Glomerular endothelial cell (primary cell): ENCODE results near the gene SGK1. TPM values are rescaled to one million over a fixed set of nuclear protein-coding genes. Genes with fewer than 3 reads are reported as not detected.
"Not testable (repeated sequence)": the region's sequence is repeated elsewhere in the genome, so short reads cannot be mapped to it uniquely, and the experiment has no call there.

Source experiments
- DNase-seq: peaks from one replicate; pipeline ENCODE4 v3.0.0-alpha.2; 2011; ENCODE audit warnings: low read depth, low spot score; ENCODE audit errors: extremely low read depth
- total RNA-seq: library from RNA; depleted of rRNA; stranded (reverse); fragments of >200 nt; gene quantifications from 2 replicates; pipeline ENCODE4 v1.2.3, GENCODE V29; 2015

Gene SGK1
- total RNA-seq, 1 donor from 2014 or later = 90.3 TPM

DNA sequence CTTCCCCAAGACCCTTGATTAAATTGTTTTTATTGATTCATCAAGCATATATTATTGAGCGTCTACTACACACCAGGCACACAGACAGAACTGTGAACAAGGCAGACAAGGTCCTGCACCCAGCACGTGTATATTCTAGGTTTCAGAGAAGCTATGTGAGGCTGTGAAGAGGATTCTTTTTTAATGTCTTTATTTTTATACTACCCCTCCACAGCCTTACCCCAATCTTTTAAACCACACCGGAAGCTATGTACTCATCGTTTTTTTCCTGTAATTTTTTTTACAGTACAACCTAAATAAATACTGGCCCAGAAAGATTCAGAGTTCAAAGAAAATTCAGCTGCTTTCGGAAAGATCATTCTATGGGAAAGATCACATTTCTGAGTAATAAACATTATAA is 10.0 kb downstream of the SGK1 start:
- DNase-seq = no peak

DNA sequence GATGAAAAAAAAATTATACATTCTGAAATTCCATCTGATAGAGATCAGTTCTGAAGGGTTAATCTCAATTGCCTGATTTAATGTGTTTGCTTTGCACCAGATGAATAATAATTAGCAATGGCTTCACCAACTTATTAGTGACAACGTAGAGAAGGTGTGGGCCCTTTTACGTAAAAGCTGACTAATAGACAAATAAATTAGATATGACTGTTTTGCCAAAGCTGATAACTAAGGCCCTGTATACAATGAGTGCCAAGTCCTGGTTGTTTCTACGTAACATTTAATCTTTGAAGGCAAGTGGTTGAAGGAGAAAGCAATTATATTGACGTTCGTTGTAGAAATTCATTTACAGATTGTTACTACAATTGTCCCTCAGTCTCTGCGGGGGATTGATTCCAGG is 10.8 kb downstream of the SGK1 start:
- no peak for DNase-seq

DNA sequence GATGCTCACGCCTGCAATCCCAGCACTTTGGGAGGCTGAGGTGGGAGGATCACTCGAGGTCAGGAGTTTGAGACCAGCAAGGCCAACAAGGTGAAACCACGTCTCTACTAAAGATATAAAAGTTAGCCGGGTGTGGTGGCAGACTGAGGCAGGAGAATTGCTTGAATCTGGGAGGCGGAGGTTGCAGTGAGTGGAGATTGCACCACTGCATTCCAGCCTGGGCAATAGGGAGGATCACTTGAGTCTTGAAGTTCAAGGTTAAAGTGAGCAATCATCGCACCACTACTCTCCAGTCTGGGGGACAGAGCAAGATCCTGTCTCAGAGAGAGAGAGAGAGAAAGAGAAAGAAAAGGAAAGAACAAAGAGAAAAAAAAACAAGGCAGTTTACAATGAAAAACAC is 13.5 kb downstream of the SGK1 start:
- not testable (repeated sequence) for DNase-seq

DNA sequence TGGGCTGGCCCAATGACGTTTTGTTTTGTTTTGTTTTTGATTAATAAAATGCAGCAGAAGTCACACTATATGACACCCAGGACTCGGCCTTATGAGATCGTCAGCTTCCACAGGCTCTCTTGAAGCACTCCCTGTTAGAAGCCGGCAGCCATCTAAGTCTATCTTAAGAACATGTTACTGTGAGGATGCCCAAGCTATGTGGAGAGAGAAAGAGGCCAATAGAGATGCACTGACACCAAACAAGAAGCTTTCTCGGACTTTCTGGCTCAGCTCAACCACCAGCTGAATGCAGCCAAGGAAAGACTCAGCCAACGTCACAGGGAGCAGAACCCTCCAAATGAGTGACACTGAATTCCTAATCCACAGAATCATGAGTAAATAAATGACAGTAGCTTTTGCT is 14.0 kb downstream of the SGK1 start:
- DNase-seq = no peak

DNA sequence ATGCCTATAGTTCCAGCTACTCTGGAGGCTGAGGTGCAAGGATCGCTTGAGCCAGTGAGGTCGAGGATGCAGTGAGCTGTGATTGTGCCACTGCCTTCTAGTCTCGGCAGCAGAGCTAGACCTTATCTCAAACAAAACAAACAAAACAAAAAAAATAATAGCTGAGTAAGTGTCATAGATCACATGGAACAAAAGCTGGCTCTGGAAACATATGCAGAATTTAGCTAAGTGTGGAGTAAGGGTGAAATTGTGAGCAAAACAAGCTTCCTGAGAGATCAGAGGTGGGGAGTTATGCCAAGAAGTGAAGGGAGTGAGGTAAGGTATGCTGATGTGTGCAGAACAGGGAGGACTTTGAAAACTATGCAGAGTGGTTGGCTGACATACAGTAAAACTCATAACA is 18.7 kb downstream of the SGK1 start:
- peak; percentile 48 for DNase-seq

DNA sequence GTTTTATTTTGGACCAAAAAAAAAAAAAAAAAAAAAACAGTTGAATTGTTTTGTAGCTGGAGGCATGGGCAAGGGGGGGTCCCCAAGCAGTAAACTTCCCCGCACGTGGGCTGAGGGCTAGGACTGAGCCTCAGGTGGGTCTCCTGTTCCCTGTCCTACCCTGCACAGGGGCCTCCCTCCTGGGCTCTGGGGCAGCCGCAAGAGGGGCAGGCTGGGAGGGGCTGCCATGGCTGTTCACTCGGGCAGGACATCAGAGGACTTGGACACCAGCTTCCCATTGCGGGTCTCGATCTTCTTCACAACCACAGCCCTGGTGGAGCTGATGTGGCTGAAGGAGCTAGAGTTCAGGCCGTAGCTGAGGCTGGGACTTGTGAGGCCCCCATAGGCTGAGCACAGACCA is 21.1 kb downstream of the SGK1 start:
- DNase-seq = no peak

DNA sequence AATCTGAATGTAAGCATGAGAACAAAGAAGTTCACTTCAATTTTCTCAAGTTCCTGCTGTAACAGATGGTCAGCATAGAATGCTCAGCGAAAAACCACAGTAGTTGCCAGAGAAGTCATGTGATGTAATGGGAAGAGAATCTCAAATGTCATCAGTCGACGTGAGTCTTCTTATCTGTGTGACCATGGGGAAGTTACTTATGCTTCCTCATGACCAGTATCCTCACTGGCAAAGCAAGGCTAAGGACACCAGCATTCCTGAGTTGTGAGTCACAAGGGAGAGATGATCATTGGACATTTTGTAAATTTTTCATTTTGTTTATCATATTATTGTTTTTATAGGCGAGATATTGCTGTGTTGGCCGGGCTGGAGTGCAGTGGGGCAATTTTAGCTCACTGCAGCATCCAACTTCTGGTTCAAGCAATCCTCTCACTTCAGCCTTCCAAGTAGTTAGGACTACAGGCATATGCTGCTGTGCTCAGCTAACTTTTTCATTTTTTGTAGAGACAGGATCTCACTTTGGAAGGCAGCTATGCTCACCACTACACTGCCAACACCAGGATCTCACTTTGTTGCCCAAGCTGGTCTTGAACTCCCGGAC is 21.9 kb downstream of the SGK1 start:
- DNase-seq = peak; percentile 99

DNA sequence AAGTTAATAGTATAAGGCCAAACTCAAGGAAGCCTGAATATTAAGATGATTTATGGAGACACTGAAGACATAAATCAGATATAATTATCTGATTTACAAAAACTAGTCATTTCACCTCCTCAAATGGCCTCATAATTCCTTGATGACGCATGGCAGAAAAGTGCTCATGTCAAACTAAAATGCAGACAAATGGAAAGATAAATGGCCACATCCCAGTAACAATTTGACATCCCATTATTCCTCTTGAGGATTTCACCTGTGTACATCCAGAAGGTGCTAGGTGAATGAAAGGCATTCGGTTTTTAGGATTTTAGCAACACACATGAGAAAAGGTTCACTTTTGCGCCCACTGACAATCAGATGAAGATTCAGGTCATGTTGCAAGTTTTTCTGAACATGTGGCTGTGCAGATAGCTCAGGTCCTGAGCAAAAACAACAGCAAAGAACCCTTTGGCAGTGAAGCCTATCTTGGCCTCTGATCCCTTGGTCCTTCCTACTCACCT is 24.2 kb downstream of the SGK1 start:
- DNase-seq = no peak

DNA sequence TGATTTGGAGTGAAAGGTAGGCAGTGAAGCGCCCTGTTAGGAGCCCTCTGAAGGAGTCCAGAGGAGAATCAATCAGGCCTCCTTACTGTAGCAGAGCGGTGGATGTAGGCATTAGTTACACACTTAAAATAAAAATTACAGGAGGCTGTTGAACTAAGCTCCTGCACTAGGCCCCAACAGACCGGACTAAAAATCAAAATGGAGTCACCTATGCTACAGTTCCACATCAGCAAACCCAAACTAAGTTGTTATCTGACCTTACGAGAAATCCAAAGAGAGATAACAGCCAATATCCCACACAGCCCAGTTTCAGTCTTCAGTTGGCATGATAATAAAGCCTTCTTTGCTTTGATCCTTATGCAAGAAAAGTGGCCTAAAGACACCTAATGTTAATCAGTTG is 26.8 kb downstream of the SGK1 start:
- no peak for DNase-seq

DNA sequence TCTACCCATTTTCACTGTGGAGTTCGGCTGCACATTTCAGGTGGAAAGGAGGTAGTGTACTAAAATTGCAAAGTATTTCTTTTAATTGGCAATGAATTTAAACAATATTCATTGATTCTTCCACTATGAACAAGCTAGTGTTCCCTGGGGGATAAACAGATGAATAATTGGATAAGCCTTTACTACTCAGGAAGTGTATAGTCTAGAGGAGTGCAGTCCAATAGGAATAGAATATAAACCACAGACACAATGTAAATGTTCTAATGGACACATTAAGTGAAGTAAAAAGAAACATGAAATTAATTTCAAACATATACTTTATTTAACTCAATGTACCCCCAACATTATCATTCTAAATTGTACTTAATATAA is 28.7 kb downstream of the SGK1 start:
- DNase-seq = no peak

DNA sequence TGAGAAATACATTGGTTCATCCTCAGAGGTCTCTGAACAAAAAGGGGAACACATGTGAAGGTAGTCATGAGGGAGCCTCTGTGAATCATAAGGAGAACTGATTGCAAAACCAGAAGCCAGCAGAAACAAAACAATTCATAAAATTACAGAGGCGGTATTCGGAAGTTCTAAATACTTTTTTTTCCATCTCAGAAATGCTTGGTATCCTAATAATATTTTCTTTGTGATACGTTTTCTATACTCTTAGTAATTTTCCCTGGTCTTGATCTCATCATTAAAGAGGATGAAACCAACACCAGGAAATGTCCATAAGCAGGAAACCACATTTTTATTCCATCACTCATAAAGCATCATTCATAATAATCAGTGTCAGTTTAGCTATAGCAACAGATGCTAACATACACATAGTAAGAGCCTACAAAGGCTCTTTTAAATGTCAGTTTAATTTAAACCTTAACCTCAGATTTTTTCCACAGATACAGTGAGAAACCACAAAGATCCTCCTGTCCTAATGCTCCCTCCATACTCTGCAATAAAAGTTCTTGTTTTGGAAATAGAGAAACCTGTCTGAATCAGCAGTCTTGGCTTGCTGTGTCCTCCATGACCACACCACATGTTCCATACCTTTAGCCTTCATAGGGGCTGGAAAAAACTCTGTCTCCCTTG is 29.2 kb downstream of the SGK1 start:
- DNase-seq = peak; percentile 72

DNA sequence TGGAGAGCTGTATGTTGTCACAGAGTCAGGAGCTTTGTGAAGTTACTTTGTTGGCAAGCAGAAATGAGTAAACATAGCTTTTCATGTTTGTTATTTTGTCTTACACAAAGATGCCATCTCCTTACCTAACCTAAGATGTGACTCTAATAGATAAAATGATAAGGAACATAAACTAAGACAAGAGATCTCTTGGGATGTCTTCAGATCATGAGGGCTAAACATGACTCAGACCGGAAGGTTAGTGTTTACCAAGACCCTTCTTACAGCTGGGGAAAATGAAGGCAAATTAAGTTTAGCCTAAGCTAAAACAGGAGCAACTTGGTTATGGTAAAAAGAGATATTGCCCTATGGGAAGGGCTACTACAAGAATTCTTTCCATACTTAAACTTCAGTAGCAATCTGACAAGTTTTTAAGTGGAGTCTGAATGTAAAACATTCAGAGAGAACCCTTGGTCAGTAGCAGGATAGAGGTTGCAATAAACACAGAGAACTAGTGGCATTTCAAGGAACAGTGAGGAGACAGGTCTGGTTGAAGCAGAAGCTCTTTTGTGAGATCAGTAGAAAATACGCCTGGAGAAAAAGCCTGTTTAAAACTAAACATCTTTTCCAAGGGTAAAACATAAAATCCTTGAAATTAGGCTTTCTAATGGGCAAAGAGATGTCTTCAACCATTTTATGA is 29.9 kb downstream of the SGK1 start:
- DNase-seq = peak; percentile 39

DNA sequence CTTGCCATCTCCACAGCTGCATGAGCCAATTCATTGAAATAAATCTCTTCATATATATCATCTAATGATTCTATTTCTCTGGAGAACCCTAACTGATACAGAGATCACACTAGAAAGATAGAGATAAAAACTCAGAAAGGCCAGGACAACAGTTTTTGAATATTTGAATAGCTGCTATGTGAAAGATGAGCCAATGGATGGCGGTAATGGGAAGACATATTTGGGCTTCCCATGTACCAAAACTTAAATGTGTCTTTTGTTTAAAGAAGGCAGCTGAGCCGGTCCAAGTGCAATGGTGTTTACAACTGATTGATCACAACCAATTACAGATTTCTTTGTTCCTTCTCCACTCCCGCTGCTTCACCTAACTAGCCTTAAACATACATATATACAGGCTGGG is 35.1 kb downstream of the SGK1 start:
- DNase-seq = no peak

DNA sequence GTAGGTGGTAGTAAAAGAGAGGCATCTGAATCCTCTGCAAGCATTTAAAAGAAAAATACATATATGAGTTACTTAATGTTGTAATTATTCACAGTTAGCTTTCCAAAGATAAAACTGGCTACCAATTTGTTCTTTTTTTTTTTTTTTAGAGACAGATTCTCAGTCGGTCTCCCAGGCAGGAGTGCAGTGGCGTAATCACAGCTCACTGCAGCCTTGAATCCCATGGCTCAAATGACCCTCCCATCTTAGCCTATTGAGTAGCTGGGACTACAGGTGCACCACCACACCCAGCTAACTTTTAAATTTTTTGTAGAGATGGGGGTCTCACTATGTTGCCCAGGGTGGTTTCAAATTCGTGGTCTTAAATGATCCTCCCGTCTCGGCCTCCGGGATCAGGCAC is 36.5 kb downstream of the SGK1 start:
- DNase-seq = no peak

DNA sequence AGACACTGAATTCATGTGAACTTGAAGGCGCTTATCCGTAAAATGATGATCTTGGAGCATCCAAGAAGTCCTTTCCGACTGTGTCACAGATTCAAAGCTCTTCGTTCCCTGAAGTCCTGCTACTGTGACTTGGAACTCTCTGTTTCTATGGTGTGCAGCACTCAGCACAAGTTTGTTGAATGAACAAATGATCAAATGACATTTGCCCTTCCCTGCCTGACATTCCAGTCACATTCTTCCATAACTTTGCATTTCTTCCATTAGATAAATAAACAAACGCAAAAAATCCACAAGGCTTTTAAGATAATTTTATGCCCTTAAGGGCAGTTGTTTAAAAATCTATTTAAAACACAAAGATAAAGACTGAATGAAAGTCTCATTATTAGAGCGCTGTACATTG is 39.9 kb downstream of the SGK1 start:
- DNase-seq = no peak

DNA sequence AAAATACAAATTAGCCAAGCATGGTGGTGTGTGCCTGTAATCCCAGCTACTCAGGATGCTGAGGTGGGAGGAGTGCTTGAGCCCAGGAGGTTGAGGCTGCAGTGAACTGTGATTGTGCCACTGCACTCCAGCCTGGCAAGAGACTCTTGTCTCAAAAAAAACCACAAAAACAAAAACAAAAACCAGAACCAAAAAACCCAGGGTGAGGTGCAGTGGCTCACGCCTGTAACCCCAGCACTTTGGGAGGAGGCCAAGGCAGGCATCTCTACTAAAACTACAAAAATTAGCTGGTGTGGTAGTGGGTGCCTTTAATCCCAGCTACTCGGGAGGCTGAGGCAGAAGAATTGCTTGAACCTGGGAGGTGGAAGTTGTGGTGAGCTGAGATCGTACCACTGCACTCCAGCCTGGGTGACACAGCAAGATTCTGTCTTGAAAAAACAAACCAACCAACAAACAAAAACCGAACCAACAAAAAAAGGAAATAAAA is 41.0 kb downstream of the SGK1 start:
- not testable (repeated sequence) for DNase-seq

DNA sequence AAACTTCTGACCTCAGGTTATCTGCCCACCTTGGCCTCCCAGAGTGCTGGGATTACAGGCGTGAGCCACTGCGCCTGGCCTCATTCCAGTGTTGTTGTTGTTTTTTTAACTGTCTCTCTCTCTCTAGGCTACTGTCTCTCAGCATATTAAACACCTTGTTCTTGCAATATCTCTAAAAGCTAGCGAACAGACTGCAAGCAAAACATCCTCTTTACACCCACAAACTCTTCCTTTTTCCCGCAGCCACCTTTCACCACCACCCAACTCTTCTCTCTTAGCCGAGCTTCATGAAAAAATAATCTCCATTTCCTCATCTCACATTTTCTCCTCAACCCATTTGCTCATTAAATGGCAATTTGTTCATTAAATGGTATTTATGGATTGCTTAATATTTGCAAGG is 45.5 kb downstream of the SGK1 start:
- DNase-seq = no peak

DNA sequence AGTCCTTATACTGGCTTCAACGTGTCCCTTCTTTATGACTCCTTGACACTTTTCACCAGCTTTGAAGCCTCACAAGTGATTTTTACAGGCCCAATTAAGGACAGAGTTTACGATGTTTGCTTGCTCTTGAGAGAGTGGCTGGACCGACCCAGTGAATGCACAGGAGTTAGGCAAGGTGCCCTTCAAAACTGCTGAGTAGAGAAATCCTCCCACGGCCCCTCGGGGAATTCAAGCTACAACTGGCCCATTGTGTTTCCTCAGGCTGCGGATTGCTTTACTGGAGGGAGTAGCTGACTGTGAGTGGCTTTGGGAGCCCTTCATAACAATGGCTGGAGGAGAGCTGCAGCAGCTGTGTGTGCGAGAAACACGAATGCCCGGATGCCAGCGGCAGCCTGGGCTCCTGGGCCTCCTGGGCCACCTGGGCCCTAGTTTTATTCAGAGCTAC is 50.0 kb downstream of the SGK1 start:
- no peak for DNase-seq

DNA sequence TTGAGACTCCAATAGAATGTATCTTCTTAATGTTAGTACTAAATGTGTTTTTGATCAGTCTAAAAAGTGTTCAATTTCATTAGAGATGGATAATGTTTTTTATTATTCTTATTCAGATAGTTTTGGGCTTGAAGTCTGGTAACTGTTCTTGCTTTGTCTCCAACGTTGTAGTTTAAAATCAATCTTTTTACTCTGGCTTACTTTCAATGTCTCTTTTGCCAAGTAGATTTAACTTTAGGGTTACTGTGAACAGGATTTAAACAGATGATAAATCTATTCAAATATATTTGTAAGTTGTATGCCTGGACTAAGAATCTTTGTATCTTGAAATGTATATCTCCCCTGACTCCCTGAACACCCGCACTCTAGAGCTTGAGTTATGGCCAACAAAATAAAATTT is 51.1 kb downstream of the SGK1 start:
- DNase-seq = no peak

DNA sequence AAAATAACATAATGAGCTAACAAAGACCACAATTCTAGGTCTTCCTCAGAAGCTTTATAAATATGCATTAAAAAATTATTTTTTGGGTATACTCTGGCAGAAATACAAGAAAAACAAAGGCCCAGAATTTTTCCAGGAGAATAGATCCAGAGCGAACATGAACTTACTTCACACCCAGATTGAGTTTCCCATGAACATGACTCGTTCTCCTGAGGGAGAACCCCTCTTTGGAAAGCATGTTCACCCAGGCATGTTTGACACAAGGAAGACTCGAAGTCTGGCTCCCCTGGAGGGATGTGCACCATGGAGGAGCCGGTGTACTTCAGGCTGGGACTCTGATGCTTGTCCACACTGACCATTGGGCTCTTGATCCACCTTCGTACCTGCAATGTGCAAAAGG is 56.1 kb downstream of the SGK1 start:
- no peak for DNase-seq

DNA sequence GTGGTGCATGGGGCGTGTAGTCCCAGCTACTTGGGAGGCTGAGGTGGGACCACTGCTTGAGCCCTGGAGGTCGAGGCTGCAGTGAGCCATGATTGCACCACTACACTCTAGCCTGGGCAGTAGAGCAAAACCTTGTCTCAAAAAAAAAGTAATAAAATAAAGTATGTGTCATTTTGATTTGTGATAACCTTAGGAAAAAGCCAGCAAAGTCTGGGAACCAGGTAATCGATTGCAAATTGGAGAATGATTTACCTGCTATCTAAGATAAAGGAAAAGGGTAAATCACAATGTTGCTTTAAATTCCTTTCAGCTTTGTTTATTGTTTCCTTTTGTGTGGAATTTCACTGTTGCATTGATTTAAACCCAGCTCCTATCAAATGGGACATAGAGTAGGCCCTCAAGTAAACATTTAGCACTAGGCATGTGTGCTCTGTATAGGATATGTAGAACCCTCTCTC is 59.0 kb downstream of the SGK1 start:
- DNase-seq = no peak

DNA sequence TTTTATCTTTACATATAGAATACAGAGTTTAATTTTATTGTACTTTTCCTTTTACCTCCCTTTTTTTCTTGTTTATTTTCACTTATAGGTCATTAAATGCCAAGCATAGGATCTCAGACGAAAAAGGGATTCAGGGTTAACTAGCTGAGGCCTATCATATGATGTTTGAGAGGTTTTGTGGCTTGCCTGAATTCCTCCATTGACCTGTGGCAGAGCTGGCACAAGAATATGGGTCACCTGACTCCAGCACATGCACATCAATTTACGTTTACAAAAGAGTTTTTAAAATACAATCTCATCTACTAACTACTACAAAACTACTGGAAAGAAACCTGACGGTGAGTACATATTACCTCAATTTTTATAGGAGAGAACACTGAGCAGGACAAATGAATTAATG is 60.4 kb downstream of the SGK1 start:
- no peak for DNase-seq
